GM18511 (cell line): ENCODE measurements around the gene RASA3.

ENCODE experiments used
- ATAC-seq: cut with Tn5 transposase; IDR thresholded peaks from one replicate; pipeline ENCODE4 v1.9.1; 2021; ENCODE audit warnings: mild to moderate bottlenecking, moderate library complexity; ENCODE audit not compliant: unreplicated experiment

The RASA3 gene

GRCh38 chr13:114010401-114011101 is 121.9 kb downstream of the RASA3 start:
- ATAC-seq, result no peak

GRCh38 chr13:114009590-114010400 is 122.6 kb downstream of the RASA3 start:
- ATAC-seq, result no peak

DNA sequence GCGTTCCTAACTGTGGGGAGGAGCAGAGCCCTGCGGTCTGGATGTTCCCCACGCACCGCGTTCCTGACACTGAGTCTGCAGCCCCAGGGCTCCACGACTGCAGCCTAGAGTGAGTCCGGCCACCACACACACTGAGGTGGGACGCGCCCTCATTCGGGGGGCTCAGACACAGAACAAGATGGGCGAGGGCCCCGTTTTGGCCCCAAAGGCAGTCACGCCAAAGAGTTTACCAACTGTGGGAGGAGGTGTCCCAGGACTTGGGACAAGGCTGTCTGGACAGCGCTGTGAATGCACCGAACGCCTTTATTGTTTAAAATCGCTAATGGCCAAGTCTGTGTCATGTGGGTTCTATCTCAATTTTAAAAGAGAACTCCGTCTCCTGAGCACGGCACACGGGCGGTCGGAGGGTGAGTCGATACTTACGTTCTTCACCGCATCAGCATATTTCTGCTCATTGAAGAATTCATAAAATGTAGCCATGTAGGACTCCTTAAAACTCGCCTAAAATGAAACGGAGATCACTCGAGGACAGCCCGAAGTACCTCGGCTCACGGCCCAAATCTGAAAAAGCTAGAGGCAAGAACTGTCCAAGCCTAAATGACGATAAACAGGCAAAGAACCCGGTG is 123.3 kb downstream of the RASA3 start:
- no peak for ATAC-seq

- no peak for ATAC-seq
Observed at GRCh38 chr13:114007566-114007965, 124.9 kb downstream of the RASA3 start.

- no peak for ATAC-seq
Observed at GRCh38 chr13:114005206-114005724, 127.2 kb downstream of the RASA3 start.

GRCh38 chr13:114004420-114005205 is 127.8 kb downstream of the RASA3 start:
- no peak for ATAC-seq

DNA sequence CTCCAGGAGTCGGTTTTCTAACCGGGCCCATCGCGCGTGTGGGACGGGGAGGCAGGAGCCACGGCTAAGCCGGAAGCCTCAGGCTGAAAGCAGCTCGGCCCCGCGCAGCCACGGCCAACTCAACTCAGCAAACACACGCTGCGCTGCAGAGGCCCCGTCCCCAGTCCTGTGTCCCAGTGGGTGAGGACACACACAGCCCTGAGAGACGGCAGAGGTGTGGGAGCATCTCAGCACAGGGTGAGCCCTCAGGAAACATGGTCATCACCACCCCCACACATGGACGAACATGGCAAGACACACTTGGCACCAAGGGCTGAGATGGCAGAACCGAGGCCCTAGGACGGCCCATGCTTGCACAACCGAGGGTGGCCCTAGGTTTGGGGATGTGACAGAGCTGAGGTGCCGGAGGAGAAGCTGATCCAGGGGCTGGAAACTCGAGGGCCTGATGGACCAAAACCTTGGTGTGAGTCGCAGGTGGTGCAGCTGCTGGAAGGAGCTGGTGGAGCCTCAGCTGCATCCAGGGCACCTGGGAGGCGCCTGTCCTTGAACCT is 129.6 kb downstream of the RASA3 start:
- no peak for ATAC-seq

GRCh38 chr13:114002009-114002544 is 130.3 kb downstream of the RASA3 start:
- no peak for ATAC-seq

DNA sequence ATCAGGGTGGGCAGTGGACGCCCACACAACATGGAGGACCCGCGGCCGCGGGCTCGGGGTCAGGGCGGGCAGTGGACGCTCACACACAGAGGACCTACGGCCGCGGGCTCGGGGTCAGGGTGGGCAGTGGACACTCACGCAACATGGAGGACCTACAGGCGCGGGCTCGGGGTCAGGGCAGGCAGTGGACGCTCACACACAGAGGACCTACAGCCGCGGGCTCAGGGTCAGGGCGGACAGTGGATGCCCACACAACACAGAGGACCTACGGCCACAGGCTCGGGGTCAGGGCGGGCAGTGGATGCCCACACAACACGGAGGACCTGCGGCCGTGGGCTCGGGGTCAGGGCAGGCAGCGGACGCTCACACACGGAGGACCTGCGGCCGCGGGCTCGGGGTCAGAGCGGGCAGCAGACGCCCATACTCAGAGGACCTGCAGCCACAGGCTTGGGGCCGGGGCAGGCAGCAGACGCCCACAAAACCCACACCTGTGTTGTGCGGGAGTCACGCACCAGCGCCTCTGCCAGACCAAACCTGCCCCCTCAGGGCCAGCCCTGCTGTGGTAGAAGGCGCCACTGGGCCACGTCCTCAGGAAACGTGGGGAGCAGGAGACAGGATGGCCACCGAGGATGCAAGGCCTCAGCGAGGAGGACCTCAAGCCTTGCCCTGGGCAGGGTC is 131.0 kb downstream of the RASA3 start:
- no peak for ATAC-seq

DNA sequence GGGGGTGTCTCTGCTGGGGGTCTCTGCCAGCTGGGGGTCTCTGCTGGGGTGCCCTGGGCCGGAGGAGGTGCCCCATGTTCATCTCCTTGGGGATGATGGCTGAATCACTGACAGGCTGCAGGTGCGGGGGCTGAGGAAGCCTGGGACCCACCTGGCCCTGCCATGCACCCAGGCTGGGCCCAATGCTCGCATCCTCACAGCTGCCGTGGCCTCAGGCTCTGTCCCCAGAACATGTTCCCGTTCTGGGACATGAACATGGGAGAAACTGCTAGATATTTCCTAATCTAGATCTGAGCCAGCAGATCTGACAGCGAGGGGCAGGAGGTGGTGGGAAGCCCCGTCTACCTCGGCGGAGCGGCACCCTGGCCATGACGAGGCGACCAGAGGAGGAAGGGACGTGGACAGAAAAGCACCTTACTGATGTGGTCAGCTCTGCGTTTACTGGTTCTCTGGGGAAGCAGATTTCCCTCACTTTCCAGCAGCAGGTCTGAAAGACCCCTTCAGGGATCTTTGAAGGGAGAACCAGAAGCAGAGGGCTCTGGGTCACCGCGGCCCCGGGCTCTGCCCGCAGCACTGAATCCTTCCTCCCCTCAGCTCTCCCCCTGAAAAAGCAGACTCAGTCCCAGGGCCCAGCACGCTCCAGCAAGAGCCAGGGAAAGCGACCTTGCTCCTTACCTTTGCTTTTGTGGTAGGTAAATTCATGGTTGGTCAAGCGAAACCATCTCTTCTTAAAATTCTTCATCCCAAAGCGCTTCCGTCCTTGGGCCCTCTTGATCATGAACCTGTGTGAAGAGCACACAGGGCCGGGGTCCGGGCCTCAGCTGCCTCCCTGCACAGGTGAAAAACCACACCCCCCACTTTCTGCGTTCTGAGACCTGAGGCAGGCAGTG is 132.0 kb downstream of the RASA3 start:
- ATAC-seq, result no peak

DNA sequence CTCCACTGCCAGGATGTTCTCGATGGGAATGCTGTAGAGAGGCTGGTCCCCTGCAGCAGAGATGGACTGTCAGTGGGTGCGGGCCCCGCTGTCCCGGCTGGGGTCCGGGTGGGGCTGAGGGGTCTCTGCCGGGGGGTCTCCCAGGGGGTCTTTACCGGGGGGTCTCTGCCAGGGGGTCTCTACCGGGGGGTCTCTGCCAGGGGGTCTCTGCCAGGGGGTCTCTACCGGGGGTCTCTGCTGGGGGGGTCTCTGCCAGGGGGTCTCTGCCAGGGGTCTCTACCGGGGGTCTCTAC is 132.9 kb downstream of the RASA3 start:
- no peak for ATAC-seq

GRCh38 chr13:113998781-113999617 is 133.4 kb downstream of the RASA3 start:
- no peak for ATAC-seq

GRCh38 chr13:113997845-113998751 is 134.3 kb downstream of the RASA3 start:
- no peak for ATAC-seq

DNA sequence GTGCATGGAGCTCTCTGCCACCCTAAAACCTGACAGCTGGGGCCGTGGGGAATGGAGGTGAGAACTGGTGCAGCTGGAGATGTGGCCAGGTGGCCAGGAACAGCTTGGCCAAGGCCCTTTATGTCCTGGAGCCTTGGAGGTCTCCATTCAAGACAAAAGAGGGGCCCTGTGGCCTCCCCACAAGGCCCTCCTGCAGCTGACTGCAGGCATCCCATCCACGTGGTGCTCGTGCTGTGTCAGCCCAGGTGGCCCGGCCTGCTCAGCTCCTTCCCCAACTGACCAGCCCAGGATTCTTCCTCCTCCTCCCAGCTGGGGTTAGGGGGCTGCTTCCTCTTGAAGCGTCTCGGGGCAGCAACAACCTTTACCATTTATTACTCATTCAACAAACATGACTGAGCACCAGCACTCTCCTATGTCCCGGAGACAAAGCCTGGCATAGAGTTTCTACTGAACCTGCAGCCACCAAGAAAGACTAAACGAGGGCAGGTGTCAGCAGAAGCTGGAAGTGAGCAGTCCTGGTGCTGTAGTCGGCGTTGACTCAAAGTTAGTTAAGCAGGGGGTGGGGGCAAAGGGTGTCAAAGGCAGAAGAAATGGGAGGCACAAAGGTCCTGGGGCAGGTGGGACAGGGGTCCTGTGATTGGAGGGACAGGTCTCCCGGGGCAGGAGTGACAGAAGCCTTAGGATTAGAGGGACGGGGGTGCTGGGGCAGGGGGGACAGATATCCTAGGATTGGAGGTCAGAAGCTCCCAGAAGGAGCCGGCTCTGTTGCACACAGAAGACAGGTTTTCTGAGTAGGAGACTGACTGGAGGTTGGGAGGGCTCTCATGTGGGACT is 135.3 kb downstream of the RASA3 start:
- ATAC-seq, result no peak

DNA sequence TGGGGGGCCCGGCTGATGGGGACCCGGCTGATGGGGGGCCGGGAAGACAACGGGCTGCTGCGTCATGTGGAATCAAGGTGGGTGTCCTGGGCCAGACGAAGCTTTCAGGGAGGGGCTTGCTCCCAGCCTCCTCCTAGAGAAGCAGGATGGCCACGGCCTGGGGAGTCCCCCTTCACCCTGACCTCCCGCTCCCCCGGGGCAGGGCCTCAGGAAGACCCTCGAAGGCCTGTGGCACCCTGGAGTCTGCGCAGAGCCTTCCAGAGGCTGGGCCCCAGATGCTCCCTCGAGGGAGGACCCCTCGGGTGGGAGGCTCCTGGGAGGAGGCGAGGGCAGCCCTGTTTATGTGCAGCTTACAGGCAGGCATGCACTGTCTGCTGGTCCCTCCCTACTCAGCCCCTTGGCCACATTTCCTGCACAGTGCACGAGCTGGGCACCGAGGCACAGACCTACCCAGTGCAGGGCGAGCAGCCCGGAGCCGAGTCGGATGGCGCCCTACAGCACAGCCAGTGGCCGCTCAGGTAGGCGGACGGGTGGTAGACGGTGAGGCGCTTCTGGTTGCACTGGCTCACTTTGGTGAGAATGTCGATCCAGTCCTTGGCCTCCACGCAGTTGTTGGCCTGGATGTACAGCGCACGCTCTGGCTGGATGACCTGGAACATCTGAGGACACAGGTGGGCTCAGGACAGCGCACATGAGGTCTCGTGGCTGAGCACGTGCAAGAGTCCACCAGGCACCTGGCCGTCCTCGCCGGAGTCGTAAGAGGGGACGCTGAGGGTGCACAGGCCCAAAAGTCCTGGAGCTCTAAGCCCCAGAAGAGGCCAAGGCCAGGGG is 136.1 kb downstream of the RASA3 start:
- ATAC-seq, result no peak
